Measurements from ENCODE around the gene PODN.

The PODN gene

DNA sequence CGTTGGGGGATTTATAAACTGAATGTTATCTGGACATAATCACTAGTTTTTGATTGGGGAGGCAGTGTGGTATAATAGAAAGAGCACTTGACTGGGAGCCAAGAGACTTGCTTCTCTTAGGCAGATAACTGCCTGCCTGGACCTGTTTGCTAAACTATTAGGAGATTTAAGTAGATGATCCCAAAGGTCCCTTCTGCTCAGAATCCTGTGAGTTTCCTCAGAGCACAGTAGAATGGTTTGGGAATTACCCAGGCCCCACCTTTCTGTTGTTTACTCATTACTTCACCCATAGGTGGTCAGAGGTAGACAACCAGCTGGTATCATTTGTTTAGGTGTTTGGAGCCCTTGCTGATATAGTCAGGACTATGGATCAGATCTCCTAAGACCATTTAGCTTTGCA is 10.3 kb upstream of the PODN start:
- no peak for DNase-seq (ENCODE audit: low read depth)

DNA sequence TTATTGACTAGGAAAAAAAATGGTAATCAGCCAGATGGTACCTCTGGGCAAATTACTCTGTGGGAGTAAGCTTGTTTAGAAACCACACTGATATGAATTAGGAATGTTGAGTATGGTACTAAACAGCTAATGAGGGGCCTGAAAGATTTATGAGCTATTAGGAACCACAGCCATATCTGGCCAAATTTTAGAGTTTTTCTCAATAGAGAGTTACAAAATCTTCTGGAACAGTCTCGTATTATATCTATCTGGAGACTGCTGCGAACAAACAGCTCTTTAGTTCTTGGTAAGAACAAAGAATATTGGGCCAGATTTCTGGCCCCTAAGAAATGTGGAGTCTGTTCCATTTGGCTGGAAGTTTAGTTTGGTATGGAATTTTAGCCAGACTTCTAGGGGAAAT is 4.9 kb upstream of the PODN start:
- DNase-seq (ENCODE audit: low read depth) = no peak

DNA sequence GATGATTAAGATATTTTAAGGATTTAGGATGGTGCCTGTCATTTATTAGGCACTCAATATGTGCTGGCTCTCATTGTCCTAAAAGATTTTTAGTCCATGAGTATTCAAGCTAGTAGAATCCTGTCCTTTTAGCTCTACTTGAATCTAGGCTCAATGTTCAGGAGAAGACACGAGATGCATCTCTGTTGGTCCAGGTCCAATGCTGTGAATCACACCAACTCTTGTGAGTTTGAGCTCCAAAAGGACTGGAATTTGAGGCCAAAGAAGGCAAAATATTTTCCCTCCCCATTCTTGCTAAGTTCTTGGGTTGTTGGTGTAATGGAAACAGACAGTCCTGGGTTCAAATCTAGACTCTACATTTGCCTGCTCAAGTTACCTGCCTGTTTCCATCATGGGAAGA is 1.4 kb upstream of the PODN start:
- no peak for DNase-seq (ENCODE audit: low read depth)

GRCh38 chr1:53061123-53061858 is 722 bp upstream of the PODN start:
- no peak for DNase-seq (ENCODE audit: low read depth)

GRCh38 chr1:53062708-53063591 is 937 bp downstream of the PODN start:
- no peak for DNase-seq (ENCODE audit: low read depth)

GRCh38 chr1:53063744-53064515 is 1.9 kb downstream of the PODN start:
- DNase-seq (ENCODE audit: low read depth) = no peak

GRCh38 chr1:53065391-53065790 is 3.4 kb downstream of the PODN start:
- DNase-seq (ENCODE audit: low read depth) = no peak

DNA sequence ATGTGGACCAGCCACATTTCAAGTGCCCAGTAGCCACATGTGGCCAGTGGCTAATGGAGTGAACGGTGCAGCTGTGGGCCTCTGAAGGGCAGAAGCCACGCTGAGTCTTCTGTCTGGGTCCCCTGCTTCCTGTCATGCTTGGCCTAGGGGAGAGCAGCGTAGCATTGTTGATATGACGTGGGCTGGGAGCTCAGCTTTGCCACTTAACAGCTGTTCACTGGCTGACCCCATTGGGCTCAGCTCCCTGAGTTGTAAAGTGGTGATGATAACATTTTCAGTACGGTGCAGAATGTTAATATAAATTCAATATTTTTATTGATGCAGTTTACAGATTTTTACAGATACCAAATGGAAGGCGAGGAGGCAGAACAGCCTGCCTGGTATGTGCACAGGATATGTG is 4.5 kb downstream of the PODN start:
- DNase-seq (ENCODE audit: low read depth) = no peak

DNA sequence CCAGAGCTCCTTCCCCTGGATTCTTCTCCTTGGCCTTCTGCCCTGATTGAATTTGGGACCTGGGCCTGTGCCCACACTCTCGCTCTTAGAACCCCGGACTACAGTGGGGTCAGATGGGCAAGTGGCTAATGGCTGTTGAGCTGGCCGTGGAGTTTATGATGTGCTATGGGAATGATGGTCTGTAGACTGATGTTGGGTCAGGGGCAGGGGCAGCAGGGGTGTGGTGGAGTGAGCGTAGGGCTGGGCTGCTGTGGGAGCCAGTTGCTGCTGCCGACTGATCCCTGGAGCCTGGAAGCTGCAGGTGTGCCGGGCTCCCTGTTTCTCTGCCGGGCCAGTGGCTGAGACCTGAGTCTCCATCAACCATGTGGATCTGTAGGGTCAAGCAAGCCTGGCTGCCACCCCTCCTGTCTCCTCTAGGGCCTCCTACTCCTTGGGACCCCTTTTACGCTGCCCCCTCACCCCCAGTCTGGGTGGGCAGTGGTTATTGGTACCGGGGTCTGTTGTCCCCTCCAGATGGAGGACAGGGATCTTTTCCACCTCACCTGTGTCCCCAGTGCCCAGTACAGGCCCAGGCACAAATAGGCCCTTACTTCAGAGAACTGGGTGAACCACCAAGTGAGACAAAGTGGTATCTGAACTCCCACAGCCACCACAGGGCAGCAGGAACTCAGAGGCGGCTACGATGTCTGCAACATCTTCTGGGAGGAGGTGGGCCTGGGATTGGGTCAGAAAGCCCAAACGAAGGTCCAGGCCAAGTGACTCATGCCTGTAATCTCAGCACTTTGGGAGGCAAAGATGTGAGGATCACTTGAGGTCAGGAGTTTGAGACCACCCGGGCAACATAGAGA is 5.1 kb downstream of the PODN start:
- DNase-seq (ENCODE audit: low read depth) = no peak

DNA sequence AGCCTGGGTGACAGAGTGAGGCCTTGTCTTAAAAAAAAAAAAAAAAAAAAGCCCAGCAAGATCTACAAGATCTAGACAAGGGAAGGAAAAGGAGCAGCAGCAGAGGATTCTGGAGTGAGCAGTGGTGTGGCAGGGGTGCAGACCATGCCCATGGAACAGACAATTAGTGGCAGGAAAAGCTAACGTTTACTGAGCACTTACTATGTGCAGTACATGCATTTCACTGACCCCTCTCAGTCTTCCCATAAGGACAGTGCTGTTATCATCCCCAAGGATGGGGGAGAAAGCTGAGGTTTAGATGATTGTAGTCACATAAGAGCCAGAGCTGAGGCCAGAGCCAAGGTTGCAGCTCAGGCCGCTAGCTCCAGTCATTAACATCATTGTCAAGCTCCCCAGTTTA is 5.9 kb downstream of the PODN start:
- DNase-seq (ENCODE audit: low read depth) = no peak

GRCh38 chr1:53068314-53069099 is 6.5 kb downstream of the PODN start:
- no peak for DNase-seq (ENCODE audit: low read depth)

DNA sequence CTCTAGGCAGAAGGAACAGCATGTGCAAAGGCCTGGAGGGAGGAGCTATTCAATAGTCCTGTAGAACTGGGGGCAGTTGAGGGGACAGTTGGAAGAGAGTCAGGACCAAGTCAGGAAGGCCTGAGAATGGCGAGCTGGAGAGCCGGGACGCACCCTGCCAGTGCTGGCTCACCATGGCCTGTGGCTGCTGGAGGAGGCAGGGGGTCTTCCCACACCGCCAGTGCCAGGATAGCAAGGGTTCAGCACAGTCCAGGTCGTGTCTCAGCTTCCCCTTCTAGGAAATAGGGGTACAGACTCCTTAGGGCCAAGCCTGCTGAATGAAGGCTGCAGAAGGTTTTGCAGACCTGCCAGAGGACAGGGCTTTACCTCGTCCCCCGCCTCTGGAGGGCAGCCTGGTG is 7.3 kb downstream of the PODN start:
- no peak for DNase-seq (ENCODE audit: low read depth)

DNA sequence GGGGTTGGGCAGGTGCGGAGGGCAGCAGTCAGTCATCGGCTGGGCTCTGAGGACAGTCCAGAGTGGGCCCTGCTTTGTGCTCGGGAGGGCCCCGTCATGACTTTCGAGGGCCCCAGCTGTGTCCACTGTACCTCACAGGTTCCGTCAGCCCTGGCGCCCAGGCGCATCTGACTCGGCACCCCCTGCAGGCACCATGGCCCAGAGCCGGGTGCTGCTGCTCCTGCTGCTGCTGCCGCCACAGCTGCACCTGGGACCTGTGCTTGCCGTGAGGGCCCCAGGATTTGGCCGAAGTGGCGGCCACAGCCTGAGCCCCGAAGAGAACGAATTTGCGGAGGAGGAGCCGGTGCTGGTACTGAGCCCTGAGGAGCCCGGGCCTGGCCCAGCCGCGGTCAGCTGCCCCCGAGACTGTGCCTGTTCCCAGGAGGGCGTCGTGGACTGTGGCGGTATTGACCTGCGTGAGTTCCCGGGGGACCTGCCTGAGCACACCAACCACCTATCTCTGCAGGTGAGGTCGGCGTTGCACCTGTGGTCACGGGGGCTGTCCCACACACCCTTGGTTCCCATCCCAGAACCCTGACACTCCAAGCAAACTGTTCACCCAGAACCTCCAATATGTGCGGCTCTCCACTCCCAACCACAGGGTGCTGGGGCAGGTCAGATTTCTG is 7.8 kb downstream of the PODN start:
- DNase-seq (ENCODE audit: low read depth) = no peak

GRCh38 chr1:53070621-53071020 is 8.6 kb downstream of the PODN start:
- no peak for DNase-seq (ENCODE audit: low read depth)

DNA sequence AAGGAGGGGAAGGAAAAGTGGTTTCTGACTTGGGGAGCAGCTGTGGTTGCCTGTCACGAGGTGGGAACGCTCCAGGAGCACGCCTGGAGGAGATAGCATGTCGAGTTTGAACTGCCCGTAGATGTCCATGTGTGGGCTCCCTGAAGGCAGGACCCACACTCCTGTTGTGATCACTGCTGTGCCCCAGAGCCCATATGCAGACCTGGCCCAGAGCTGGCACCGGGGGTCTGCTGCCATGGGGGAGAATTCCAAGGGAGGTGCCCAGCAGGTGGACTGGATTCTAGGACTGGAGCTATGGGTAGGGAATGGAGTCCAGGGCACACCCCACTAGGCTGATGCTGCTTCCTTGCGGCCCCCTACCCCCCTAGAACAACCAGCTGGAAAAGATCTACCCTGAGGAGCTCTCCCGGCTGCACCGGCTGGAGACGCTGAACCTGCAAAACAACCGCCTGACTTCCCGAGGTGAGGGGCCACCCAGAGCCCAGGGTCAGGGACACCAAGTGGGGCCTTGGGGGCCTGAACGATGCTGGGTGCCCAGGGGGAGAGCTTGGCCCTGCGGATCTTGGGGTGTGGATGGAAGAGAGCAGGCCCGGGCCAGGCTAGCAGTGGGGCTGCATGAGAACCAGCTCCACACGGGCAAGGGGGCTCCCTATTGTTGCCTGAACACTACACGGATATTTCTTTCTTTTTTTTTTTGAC is 9.3 kb downstream of the PODN start:
- no peak for DNase-seq (ENCODE audit: low read depth)

- no peak for DNase-seq (ENCODE audit: low read depth)
These were observed 9.9 kb downstream of the PODN start for GRCh38 chr1:53071915-53072314.

GRCh38 chr1:53073287-53073686 is 11.3 kb downstream of the PODN start:
- DNase-seq (ENCODE audit: low read depth) = no peak

- no peak for DNase-seq (ENCODE audit: low read depth)
These were observed 11.9 kb downstream of the PODN start for GRCh38 chr1:53073868-53074311.

DNA sequence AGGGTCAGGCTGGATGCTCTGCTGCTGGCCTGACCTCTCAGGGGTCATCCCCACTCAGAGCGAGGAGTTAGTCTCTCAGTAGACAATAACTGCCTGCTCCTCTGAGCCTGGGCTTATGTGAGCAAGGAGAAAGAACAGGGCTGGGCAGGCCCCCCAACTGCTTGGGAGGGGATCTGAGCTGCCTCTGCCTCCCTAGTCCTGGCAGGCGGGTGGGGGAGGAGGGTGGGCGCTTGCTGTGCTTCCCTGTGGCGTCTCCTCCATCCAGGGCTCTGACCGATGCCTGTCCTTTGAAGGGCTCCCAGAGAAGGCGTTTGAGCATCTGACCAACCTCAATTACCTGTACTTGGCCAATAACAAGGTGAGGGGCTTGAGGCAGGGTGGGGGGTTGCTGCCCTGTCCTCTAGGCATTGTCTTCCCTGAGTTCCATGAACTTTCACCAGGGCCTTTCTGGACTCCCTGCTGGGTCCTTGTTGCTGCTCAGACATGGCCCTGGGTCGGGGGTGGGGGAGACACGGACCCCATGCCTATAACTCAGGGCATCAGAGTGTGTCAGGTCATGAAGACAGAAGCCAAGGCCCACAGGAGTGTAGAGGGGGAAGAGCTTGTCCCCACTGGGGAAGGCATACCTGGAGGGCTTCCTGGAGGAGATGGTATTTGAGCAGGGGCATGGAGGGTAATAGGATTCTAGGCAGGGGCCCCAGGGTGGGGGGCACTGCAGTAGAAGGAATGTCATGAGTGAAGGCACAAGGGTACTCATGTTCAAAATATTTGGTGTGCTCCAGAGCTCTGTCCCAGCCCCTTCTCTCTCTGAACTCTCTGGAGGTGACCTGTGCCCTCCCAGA is 12.5 kb downstream of the PODN start:
- DNase-seq (ENCODE audit: low read depth) = no peak

Data from CMK (cell line).